NCI-H1092 (cell line): Measurements from ENCODE around the gene MAN1C1.
"Not testable (repeated sequence)": the region's sequence is repeated elsewhere in the genome, so short reads cannot be mapped to it uniquely, and the experiment has no call there.

Experiments used
- DNase-seq: peaks from one replicate; lab custom pipeline; 2025; lab: John Stamatoyannopoulos, UW

The MAN1C1 gene

GRCh38 chr1:25634896-25635295 is 18.3 kb downstream of the MAN1C1 start:
- DNase-seq = no peak

- not testable (repeated sequence) for DNase-seq
These were observed 19.6 kb downstream of the MAN1C1 start for GRCh38 chr1:25636141-25636540.

DNA sequence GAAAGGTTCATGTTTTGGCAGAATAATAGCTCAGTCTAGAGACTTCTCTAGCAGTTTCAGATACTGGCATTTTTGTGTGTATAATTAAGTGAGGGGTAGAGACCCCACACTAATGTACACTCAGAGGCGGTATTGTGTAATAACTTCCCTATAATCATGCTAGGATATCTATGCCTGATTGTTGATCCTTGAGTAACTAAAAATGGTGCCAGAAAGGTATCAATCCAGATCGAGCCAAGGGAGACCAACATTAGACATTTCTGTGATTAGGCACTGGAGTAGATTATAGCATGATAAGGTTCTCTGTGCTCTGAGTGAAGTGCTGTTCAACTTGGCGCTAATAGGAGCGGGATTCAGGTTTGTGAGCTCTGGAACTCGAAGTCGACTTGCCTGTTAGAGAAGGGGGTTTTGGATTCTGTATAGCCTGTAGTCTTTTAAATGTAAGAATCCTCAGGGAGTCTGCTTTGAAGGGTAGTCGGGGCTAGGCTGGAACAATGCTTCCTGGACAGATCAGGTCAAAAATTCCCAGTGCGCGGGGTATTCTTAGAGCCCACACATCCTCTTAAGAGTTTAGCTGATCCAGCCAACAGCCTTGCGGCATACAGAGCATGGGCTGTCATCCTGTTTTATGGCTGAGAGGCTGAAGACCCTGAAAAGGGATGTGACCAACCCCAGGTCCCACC is 24.2 kb downstream of the MAN1C1 start:
- DNase-seq = no peak

GRCh38 chr1:25641329-25641725 is 24.7 kb downstream of the MAN1C1 start:
- DNase-seq = no peak

DNA sequence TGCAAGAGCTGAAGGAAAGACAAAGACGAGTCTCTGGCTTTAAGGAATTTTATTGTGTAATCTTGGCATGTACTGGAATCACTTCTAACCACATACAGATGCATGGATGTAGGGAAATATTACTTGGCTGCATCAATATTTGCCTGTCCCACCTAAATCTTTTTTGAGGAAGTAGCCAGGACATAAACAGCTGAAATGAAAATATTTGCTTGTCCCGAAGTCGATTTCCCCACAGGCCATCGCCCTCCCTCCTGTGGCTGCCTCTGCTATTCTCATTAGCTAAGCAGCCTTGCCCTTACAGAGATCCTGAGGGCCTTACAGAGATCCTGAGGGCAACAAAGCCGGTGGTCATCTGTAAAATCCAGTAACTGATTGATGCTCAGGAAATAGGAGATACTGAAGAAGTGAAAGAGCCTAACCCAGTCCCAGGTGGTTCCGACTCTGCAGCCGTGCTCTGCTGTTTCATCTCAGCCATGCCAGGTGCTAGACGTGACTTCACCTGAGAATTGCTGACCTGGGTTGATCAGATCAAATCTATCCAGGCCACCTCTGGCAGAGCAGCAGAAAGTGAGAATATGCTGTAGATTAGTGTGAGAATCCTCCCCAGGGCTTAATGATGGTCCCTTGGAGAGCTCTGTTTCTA is 25.5 kb downstream of the MAN1C1 start:
- no peak for DNase-seq

- no peak for DNase-seq
These were observed 26.1 kb downstream of the MAN1C1 start for GRCh38 chr1:25642574-25643108.

- DNase-seq = no peak
These were observed 27.3 kb downstream of the MAN1C1 start for GRCh38 chr1:25643929-25644328.

- DNase-seq = no peak
These were observed 28.4 kb downstream of the MAN1C1 start for GRCh38 chr1:25644962-25645361.

GRCh38 chr1:25645637-25646400 is 29.2 kb downstream of the MAN1C1 start:
- peak; percentile 83 for DNase-seq

GRCh38 chr1:25647106-25647505 is 30.5 kb downstream of the MAN1C1 start:
- DNase-seq = no peak

DNA sequence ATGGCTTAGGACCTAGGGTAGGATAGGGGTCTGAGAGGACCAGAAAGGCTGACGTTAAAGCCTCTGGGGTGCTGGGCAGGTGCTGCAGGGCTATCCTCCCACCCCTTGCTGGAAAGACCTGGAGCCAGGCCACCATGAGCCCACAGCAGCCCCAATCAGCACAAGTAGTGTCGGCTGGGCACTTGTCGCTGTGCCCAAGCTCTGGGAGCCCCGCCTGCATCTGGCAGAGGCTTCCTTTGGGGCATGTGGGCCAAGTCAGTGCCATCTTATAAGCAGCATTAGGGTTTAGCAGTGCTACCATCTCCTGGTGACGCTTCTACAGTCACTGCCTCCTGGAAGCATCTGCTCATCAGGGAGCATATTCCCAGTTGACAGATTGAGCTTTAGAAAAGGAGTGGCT is 31.3 kb downstream of the MAN1C1 start:
- DNase-seq = no peak

DNA sequence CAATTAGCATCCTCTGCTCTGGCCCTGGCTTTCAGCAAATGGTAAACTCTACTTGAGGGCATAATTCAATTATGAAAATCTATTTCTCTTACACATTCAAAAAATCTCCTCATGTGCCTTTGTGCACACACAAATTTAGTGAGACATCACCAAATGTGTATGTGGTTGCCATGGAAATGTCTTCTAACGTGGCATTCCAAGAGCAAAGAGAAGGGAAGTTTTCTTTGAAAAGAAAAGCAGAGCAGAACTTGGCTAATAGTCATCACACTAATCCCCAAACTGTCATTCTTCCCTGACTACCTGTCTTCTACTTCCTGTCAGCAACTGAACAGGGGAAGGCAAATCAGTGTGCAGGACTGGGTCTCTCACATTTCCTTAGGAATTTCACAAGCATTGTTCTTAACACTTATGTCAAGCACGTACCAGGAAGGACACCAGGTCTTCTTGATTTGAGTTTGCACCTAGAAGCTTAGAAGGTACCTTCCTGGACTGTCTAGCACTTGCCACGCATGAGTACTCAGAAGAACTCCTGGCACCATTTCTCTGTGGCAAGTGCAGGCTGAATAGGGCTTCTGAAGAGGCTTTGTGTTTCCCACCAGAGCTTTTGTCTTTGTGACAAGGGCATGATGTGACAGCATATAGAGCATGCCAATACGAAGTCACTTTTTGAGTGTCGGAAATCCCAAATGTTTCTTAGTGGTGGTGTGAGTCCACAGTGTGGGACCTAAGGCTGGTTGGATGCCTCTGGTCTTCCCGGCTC is 32.3 kb downstream of the MAN1C1 start:
- peak; percentile 52 for DNase-seq

GRCh38 chr1:25649505-25650288 is 33.1 kb downstream of the MAN1C1 start:
- no peak for DNase-seq

DNA sequence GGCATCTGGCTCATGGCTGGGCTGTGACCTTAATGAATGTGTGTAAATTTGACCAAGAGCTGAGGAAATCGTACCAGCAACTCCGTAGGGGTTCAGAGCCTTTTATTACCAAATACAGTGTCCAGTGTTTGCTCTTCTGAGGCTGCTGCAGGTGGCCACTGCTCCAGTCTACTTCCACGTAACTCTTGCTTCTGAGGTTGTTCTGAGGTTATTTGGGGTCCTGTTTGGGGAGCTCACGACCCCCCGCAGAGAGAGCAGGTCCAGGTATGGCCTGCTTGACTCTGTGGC is 33.6 kb downstream of the MAN1C1 start:
- no peak for DNase-seq

DNA sequence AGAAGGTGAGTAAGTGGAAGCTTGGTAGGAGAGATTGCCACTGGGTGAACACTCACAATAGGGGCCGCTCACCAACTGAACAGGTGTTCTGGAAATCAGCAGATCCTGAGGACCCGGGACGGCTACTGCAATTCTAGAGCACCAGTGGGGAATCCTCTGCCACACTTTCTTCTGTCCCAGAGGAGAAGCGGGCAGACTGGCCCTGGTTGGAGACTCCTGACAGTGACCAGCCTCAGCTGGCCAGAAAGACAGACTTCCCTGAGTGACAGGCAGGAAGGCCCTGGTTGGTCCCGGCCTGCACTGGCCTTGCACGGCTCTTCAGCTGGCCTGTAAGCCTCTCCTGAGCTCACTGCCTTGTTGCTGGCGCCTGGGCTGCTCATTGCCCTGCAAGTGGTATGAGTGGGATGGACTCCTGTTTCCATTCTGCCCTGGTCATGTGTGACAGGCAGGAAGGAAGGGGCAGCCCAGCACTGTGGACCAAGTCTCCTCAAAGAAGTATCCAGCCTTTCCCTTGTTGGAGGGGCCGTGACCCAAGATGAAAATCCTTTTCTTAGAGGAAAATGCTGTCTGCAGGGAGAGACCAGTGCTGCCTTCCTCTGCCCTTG is 34.5 kb downstream of the MAN1C1 start:
- no peak for DNase-seq

DNA sequence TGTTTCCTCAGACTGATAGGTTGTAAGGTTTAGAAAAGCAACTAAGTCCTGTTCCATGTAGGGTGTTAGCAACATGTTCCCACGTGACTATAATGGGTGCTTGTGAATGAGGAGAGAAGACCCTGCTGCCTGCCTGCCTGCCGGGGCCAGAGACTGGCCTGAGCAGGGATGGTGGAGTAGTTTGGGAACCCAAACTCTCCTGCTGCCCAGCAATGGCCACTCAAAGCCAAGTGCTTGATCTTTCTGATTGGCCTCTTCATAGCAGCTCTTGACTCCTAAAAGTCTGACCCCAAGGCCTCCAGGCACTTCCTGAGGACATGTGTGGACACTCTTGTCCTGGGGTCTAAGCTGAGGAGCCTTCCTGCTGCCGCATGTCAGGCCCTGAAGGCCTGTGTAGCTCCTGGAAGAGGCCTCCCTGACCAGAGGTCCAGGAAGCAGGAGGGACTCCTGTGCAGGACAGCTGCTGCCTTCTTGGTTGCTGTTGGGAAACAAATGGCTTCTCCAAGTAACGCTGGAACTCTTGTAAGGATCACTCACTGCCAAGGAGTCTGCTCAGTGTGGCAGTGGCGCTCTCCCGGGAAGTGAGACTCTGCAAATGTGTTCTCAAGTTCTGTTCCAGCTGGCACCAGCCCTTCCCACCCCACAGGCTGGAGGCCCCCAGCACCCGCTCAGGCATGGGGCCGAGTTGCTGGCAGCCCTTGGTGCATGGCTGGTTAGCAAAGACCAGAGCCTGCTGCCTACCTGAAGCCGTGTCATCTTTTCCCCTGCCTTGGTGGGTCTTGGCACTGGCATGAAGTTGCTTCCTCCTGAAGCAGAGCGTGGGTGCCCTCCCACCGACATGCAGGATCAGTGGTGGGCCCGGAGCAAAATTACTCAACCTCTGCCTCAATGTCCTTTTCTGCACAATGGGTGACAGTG is 35.5 kb downstream of the MAN1C1 start:
- no peak for DNase-seq

DNA sequence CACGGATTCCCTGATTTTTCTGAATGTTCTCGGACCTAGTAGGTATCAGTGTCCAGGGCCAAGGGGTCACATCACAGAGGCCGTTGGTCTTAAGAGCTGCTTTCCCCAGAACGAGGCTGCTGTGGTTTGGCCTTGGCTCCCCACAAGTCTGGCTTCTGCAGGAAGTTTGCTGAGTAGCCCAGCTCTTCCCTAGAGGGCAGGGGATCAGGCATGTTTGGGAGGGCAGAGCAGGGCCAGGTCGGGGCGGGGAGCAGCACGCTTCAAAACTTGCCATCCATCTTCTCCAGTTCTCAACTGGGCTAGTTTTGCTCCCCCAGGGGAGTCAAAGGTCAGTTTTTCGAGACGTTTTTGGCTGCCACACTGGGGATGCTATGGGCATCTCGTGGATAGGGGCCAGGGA is 37.0 kb downstream of the MAN1C1 start:
- DNase-seq = no peak

DNA sequence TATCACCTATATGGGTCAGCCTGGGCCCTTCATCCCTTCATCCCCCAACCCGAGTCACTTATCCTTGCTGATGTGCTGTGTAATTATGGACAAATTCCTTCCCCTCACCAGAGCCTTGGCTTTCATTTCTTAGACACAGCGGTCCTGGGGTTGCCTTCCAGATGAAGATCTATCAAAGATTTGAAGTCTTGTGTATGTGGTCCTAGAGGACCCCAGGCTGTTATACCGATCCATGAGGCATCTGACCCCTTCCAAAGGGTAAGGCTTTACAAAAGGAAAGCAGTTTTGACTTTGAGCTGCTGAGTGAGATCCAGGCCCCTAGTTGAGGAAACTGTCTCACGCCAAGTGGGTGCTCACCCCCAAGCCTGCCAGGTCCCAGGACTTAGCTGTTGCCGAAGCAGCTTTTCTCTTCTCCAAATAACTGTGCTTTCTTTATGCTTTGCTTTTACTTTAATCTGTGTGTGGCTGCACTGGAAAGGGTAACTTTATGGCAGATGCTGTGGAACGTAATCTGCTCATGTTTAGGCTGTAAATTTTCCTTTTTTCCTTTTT is 37.6 kb downstream of the MAN1C1 start:
- DNase-seq = no peak

GRCh38 chr1:25657121-25657882 is 40.7 kb downstream of the MAN1C1 start:
- DNase-seq = no peak
